ENCODE results near the gene RAC2. TPM values are rescaled to one million over a fixed set of nuclear protein-coding genes. Genes with fewer than 3 reads are reported as not detected.
A peak's percentile ranks its signal among the peaks of the same experiment; 100 is the strongest.
"Not testable (repeated sequence)": the region's sequence is repeated elsewhere in the genome, so short reads cannot be mapped to it uniquely, and the experiment has no call there.

Gene RAC2
- total and polyA plus RNA-seq, 2 experiments from 2014 or later: 0.98 to 2.0 TPM

DNA sequence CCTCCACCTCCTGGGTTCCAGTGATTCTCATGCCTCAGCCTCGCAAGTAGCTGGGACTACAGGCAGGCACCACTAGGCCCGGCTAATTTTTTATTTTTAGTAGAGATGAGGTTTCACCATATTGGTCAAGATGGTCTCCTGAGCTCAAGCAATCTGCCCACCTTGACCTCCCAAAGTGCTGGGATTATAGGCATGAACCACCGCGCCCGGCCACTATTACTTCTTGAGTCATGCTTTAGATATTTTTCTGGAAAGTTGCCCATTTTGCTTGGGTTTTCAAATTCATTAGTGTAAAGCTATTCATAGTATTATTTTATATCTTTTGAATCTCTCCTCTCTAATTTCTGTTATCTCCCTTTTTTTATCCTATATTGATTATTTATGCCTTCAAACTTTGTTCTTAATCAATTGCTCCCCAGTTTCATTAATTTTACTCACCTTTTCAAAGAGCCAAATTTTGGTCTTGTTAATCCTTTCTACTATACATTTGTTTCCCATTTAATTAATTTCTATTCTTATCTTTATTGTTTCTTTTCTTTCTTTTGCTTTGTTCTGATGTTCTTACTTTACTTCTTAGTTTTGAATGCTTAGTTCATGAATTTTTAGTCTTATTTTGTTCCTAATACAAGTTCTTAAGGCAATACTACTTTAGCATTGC is 10.3 kb upstream of the RAC2 start:
- no peaks in the 10 kb centered on the region for H3K9me3 ChIP-seq (ENCODE audit: low read depth)
- TF ChIP-seq CTCF (IDR thresholded peaks at IDR 0.05; ENCODE audit: low read depth, low read length): no peak
- H3K27ac ChIP-seq: no peak overlapping the region
- no peaks in the 10 kb centered on the region for H3K36me3 ChIP-seq
- DNase-seq (ENCODE audit: low read depth in 1 of 2, low spot score in 1 of 2): peak in 1 of 2 donors; percentile 77
- no peaks in the 10 kb centered on the region for H3K27me3 ChIP-seq
- no peak overlapping the region for H3K4me3 ChIP-seq
- H3K4me1 ChIP-seq (ENCODE audit: low read depth): peaks cover 8% of the 10 kb centered on the region

GRCh38 chr22:37253126-37253660 is 9.1 kb upstream of the RAC2 start:
- H3K4me1 ChIP-seq (ENCODE audit: low read depth): peaks cover 4% of the 10 kb centered on the region
- H3K9me3 ChIP-seq (ENCODE audit: low read depth): no peaks in the 10 kb centered on the region
- no peak overlapping the region for H3K27ac ChIP-seq
- H3K36me3 ChIP-seq: no peaks in the 10 kb centered on the region
- DNase-seq (ENCODE audit: low read depth in 1 of 2, low spot score in 1 of 2): peak in 1 of 2 donors; percentile 24
- no peaks in the 10 kb centered on the region for H3K27me3 ChIP-seq
- TF ChIP-seq CTCF (IDR thresholded peaks at IDR 0.05; ENCODE audit: low read depth, low read length): peak; percentile 12
- H3K4me3 ChIP-seq: no peak overlapping the region

GRCh38 chr22:37251836-37252235 is 7.8 kb upstream of the RAC2 start:
- H3K9me3 ChIP-seq (ENCODE audit: low read depth); H3K4me1 ChIP-seq (ENCODE audit: low read depth): not testable (repeated sequence)

GRCh38 chr22:37249986-37250385 is 5.9 kb upstream of the RAC2 start:
- H3K27me3 ChIP-seq: no peaks in the 10 kb centered on the region
- TF ChIP-seq CTCF (IDR thresholded peaks at IDR 0.05; ENCODE audit: low read depth, low read length): no peak
- no peaks in the 10 kb centered on the region for H3K9me3 ChIP-seq (ENCODE audit: low read depth)
- H3K36me3 ChIP-seq: no peaks in the 10 kb centered on the region
- DNase-seq (ENCODE audit: low read depth in 1 of 2, low spot score in 1 of 2): no peak
- peaks cover 4% of the 10 kb centered on the region for H3K4me1 ChIP-seq (ENCODE audit: low read depth)
- no peak overlapping the region for H3K4me3 ChIP-seq
- H3K27ac ChIP-seq: no peak overlapping the region

More at GRCh38 chr22:37251836-37252235, 7.8 kb upstream of the RAC2 start:
- not testable (repeated sequence) for H3K27ac ChIP-seq; H3K4me3 ChIP-seq; DNase-seq (ENCODE audit: low read depth in 1 of 2, low spot score in 1 of 2); H3K36me3 ChIP-seq; H3K27me3 ChIP-seq

DNA sequence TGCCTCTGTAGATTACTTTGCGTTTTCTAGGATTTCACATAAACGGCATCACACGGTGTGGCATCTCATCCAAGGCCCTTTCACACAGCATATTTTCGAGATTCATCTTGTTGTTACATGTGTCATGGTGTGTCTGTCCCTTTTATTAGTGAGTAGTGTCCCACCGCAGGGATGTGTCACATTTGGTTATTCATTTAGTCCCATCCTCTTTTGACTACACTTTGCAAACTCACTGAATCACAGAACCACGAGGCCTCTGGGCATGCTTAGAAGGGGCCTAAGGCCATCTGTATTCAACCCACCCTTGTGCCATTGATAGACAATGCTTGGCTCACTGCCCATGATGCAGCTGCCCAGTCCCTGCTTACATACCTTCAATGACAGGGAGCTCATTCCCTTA is 4.2 kb upstream of the RAC2 start:
- Histone ChIP-seq H3K9me3 (ENCODE audit: low read depth) (no peaks in the 10 kb centered on the region), H3K36me3 (no peaks in the 10 kb centered on the region), H3K27me3 (no peaks in the 10 kb centered on the region), H3K4me3 (no peak overlapping the region), H3K4me1 (ENCODE audit: low read depth) (no peaks in the 10 kb centered on the region), H3K27ac (no peak overlapping the region)
- no peak for TF ChIP-seq CTCF (IDR thresholded peaks at IDR 0.05; ENCODE audit: low read depth, low read length)
- DNase-seq (ENCODE audit: low read depth in 1 of 2, low spot score in 1 of 2): no peak

DNA sequence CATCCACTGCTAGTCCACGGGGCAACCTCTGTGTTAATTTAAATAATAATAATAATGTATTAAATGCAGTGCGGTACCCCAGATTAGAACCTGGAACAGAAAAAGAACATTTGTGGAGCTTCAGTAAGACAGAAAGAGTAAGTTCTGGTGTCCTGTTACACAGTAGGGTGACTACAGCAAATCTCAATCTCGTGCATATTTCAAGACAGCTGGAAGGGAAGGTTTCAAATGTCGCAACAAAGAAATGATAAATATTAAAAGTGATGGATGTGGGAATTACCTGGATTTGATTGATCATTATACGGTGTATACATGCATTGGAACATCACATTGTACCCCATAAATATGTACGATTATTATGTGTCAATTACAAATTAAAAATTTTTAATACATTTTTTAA is 1.7 kb upstream of the RAC2 start:
- H3K27me3 ChIP-seq: no peaks in the 10 kb centered on the region
- H3K27ac ChIP-seq: no peak overlapping the region
- no peaks in the 10 kb centered on the region for H3K36me3 ChIP-seq
- no peak for DNase-seq (ENCODE audit: low read depth in 1 of 2, low spot score in 1 of 2)
- no peaks in the 10 kb centered on the region for H3K9me3 ChIP-seq (ENCODE audit: low read depth)
- no peak overlapping the region for H3K4me3 ChIP-seq
- no peak for TF ChIP-seq CTCF (IDR thresholded peaks at IDR 0.05; ENCODE audit: low read depth, low read length)
- H3K4me1 ChIP-seq (ENCODE audit: low read depth): peaks cover 8% of the 10 kb centered on the region
